NOMO-1 (cell line): ENCODE measurements around the gene AMOT.
A peak's percentile ranks its signal among the peaks of the same experiment; 100 is the strongest.

ENCODE experiments used
- DNase-seq, 2 experiments: peaks; one replicate each; lab custom pipeline; 2025; ENCODE audit not compliant: unreplicated experiment in 2 of 2; lab: John Stamatoyannopoulos, UW

The AMOT gene

GRCh38 chrX:112800971-112801775 is 39.5 kb downstream of the AMOT start:
- no peak for DNase-seq

GRCh38 chrX:112799425-112799824 is 41.2 kb downstream of the AMOT start:
- no peak for DNase-seq

GRCh38 chrX:112798736-112799135 is 41.9 kb downstream of the AMOT start:
- DNase-seq: no peak

GRCh38 chrX:112789931-112790330 is 50.7 kb downstream of the AMOT start:
- no peak for DNase-seq

GRCh38 chrX:112786076-112786475 is 54.6 kb downstream of the AMOT start:
- peak in 1 of 2 experiments; percentile 24 for DNase-seq

- DNase-seq: no peak
Measured at GRCh38 chrX:112785344-112785743, 55.3 kb downstream of the AMOT start.

- DNase-seq: no peak
Measured at GRCh38 chrX:112784692-112785091, 55.9 kb downstream of the AMOT start.

GRCh38 chrX:112779139-112779538 is 61.5 kb downstream of the AMOT start:
- DNase-seq: no peak

- no peak for DNase-seq
Measured at GRCh38 chrX:112774651-112775293, 65.9 kb downstream of the AMOT start.

GRCh38 chrX:112774142-112774541 is 66.5 kb downstream of the AMOT start:
- no peak for DNase-seq

GRCh38 chrX:112769034-112769433 is 71.6 kb downstream of the AMOT start:
- DNase-seq: no peak

GRCh38 chrX:112768563-112768962 is 72.1 kb downstream of the AMOT start:
- no peak for DNase-seq

- DNase-seq: no peak
Measured at GRCh38 chrX:112766774-112767173, 73.9 kb downstream of the AMOT start.

GRCh38 chrX:112761242-112762207 is 79.1 kb downstream of the AMOT start:
- DNase-seq: peak; percentile 52 to 61

- no peak for DNase-seq
Measured at GRCh38 chrX:112760697-112761096, 79.9 kb downstream of the AMOT start.

- DNase-seq: no peak
Measured at GRCh38 chrX:112759966-112760365, 80.7 kb downstream of the AMOT start.

GRCh38 chrX:112759512-112759911 is 81.1 kb downstream of the AMOT start:
- DNase-seq: no peak

- DNase-seq: no peak
Measured at GRCh38 chrX:112757946-112758345, 82.7 kb downstream of the AMOT start.

GRCh38 chrX:112753116-112753515 is 87.5 kb downstream of the AMOT start:
- DNase-seq: no peak

- DNase-seq: no peak
Measured at GRCh38 chrX:112751076-112751475, 89.6 kb downstream of the AMOT start.
